IMR-90 (cell line): ENCODE measurements around the gene ULK1. TPM values are rescaled to one million over a fixed set of nuclear protein-coding genes. Genes with fewer than 3 reads are reported as not detected.

ENCODE experiments used
- ATAC-seq: fragments of 200-7000 bp; cut with Tn5 transposase; 2 replicates; pipeline ENCODE4 v1.9.1; 2020; ENCODE audit warnings: low read depth, mild to moderate bottlenecking, moderate library complexity
- BruUV-seq: library from RNA; stranded (reverse); fragments of 400-500 nt; replicated peaks from 2 replicates; lab custom pipeline; 2021; lab: Mats Ljungman, UMichigan
- CTCF ChIA-PET: fragments of 300-600 bp; formaldehyde crosslinking; extraction: SDS; loops from one replicate; lab custom pipeline; 2021; ENCODE audit warnings: antibody characterized with exemption; lab: Yijun Ruan, JAX
- POLR2A ChIA-PET: fragments of 300-600 bp; sonication (Branson Sonifier 250); formaldehyde crosslinking; loops from one replicate; lab custom pipeline; 2022; ENCODE audit warnings: antibody characterized with exemption; ENCODE audit not compliant: unreplicated experiment; lab: Charles Lee
- DNase-seq: peaks from one replicate; pipeline ENCODE4 v3.0.0; 2013
- H2AFZ ChIP-seq: replicated peaks from 2 replicates; pipeline ENCODE3; 2013; ENCODE audit warnings: low read length, mild to moderate bottlenecking; ENCODE audit not compliant: poor library complexity
- H2AK5ac ChIP-seq: 2 replicates; pipeline ENCODE4 v1.6.1; 2013; ENCODE audit warnings: low read depth, low read length, inconsistent platforms
- H2AK9ac ChIP-seq: replicated peaks from 2 replicates; pipeline ENCODE3; 2013; ENCODE audit warnings: mild to moderate bottlenecking, low read depth, low read length, moderate library complexity; ENCODE audit not compliant: poor library complexity
- H2BK120ac ChIP-seq: 2 replicates; pipeline ENCODE4 v1.6.1; 2013; ENCODE audit warnings: low read depth, low read length, inconsistent platforms
- H2BK15ac ChIP-seq: 3 replicates; pipeline ENCODE4 v1.6.1; 2013; ENCODE audit warnings: low read depth, low read length, inconsistent platforms
- H2BK20ac ChIP-seq: 2 replicates; pipeline ENCODE4 v1.6.1; 2013; ENCODE audit warnings: low read depth, mild to moderate bottlenecking, inconsistent platforms, low read length, moderate library complexity
- H2BK5ac ChIP-seq: 2 replicates; pipeline ENCODE4 v1.6.1; 2013; ENCODE audit warnings: mild to moderate bottlenecking, low read depth, low read length, inconsistent platforms; ENCODE audit not compliant: poor library complexity, severe bottlenecking
- H3K14ac ChIP-seq: replicated peaks from 2 replicates; pipeline ENCODE4 v1.6.1; 2013; ENCODE audit warnings: low read depth, low read length, inconsistent platforms
- H3K18ac ChIP-seq: 2 replicates; pipeline ENCODE4 v1.6.1; 2013; ENCODE audit warnings: low read depth, low read length, control low read depth
- H3K23ac ChIP-seq: 2 replicates; pipeline ENCODE4 v1.6.1; 2013; ENCODE audit warnings: low read depth, low read length, inconsistent platforms
- H3K27ac ChIP-seq: 2 replicates; pipeline ENCODE4 v1.5.1; 2013; ENCODE audit warnings: mild to moderate bottlenecking, control low read depth, low read length; ENCODE audit not compliant: insufficient read depth
- H3K27me3 ChIP-seq: 2 replicates; pipeline ENCODE4 v1.6.1; 2013; ENCODE audit warnings: low read length; ENCODE audit not compliant: control insufficient read depth, insufficient read depth
- H3K36me3 ChIP-seq: 2 replicates; pipeline ENCODE4 v1.6.1; 2013; ENCODE audit warnings: low read length, mixed read lengths; ENCODE audit not compliant: control insufficient read depth, insufficient read depth
- H3K4ac ChIP-seq: 2 replicates; pipeline ENCODE4 v1.6.1; 2013; ENCODE audit warnings: low read depth, low read length, inconsistent platforms
- H3K4me1 ChIP-seq: 2 replicates; pipeline ENCODE4 v1.6.1; 2013; ENCODE audit warnings: low read length, mixed read lengths; ENCODE audit not compliant: control insufficient read depth, insufficient read depth
- H3K4me2 ChIP-seq: 2 replicates; pipeline ENCODE4 v1.6.1; 2013; ENCODE audit warnings: low read depth, mild to moderate bottlenecking, control low read depth, low read length, moderate library complexity
- H3K4me3 ChIP-seq: 2 replicates; pipeline ENCODE4 v1.5.1; 2013; ENCODE audit warnings: low read depth, mild to moderate bottlenecking, control low read depth, low read length, moderate library complexity; ENCODE audit not compliant: insufficient read depth
- H3K56ac ChIP-seq: 2 replicates; pipeline ENCODE4 v1.6.1; 2013; ENCODE audit warnings: low read length, inconsistent platforms; ENCODE audit not compliant: insufficient read depth; ENCODE audit errors: extremely low read depth
- H3K79me1 ChIP-seq, 2 experiments: 2 replicates each; pipeline ENCODE4 v1.6.1; 2013; ENCODE audit warnings: low read length in 2 of 2, inconsistent platforms in 1 of 2, low read depth in 1 of 2
- H3K9ac ChIP-seq: 2 replicates; pipeline ENCODE4 v1.6.1; 2013; ENCODE audit warnings: low read depth, low read length, control low read depth
- H3K9me1 ChIP-seq: 2 replicates; pipeline ENCODE4 v1.6.1; 2013; ENCODE audit warnings: low read length, inconsistent platforms; ENCODE audit not compliant: insufficient read depth
- H3K9me3 ChIP-seq: 2 replicates; pipeline ENCODE4 v1.6.1; 2013; ENCODE audit warnings: low read length; ENCODE audit not compliant: control insufficient read depth, insufficient read depth
- H4K20me1 ChIP-seq: 2 replicates; pipeline ENCODE4 v1.6.1; 2013; ENCODE audit warnings: low read length, inconsistent platforms; ENCODE audit not compliant: insufficient read depth
- H4K5ac ChIP-seq: 2 replicates; pipeline ENCODE4 v1.6.1; 2013; ENCODE audit warnings: mild to moderate bottlenecking, low read depth, low read length, control low read depth
- H4K8ac ChIP-seq, 2 experiments: 2 replicates each; pipeline ENCODE4 v1.6.1; 2013; ENCODE audit warnings: low read depth in 2 of 2, low read length in 2 of 2, control low read depth in 1 of 2, inconsistent platforms in 1 of 2
- H4K91ac ChIP-seq: 2 replicates; pipeline ENCODE4 v1.6.1; 2013; ENCODE audit warnings: low read depth, low read length, inconsistent platforms; ENCODE audit not compliant: insufficient read depth
- BHLHE40 ChIP-seq: fragments of 150-350 bp; IDR thresholded peaks from 2 replicates; pipeline ENCODE4 v1.6.1; 2016; ENCODE audit warnings: mild to moderate bottlenecking, low read depth, low read length
- CEBPB ChIP-seq: IDR thresholded peaks from 2 replicates; pipeline ENCODE4 v1.6.1; 2012; ENCODE audit warnings: low read depth, low read length, improper control_type of control experiment
- CHD1 ChIP-seq: IDR thresholded peaks from 2 replicates; pipeline ENCODE4 v1.6.1; 2012; ENCODE audit warnings: low read depth, low read length, improper control_type of control experiment
- ELK1 ChIP-seq: fragments of 150-350 bp; IDR thresholded peaks from 2 replicates; pipeline ENCODE4 v1.6.1; 2016; ENCODE audit warnings: low read depth, mild to moderate bottlenecking, low read length, moderate library complexity, borderline replicate concordance
- FOS ChIP-seq: fragments of 150-350 bp; IDR thresholded peaks from 2 replicates; pipeline ENCODE4 v1.6.1; 2016; ENCODE audit warnings: low read depth, low read length
- MAFK ChIP-seq: IDR thresholded peaks from 2 replicates; pipeline ENCODE4 v1.6.1; 2012; ENCODE audit warnings: low read depth, low read length, improper control_type of control experiment
- MAZ ChIP-seq: IDR thresholded peaks from 2 replicates; pipeline ENCODE4 v1.6.1; 2012; ENCODE audit warnings: low read depth, mild to moderate bottlenecking, low read length, improper control_type of control experiment, moderate library complexity, borderline replicate concordance
- MXI1 ChIP-seq: IDR thresholded peaks from 2 replicates; pipeline ENCODE4 v1.6.1; 2012; ENCODE audit warnings: low read depth, mild to moderate bottlenecking, low read length, moderate library complexity, borderline replicate concordance
- NFE2L2 ChIP-seq: fragments of 150-350 bp; IDR thresholded peaks from 2 replicates; pipeline ENCODE4 v1.6.1; 2016; ENCODE audit warnings: low read depth, mild to moderate bottlenecking, low read length
- POLR2A ChIP-seq: IDR thresholded peaks from 2 replicates; pipeline ENCODE4 v1.6.1; 2012; ENCODE audit warnings: mild to moderate bottlenecking, low read depth, low read length
- RAD21 ChIP-seq: IDR thresholded peaks from 2 replicates; pipeline ENCODE4 v1.6.1; 2012; ENCODE audit warnings: low read length, improper control_type of control experiment
- RCOR1 ChIP-seq: IDR thresholded peaks from 2 replicates; pipeline ENCODE4 v1.6.1; 2012; ENCODE audit warnings: mild to moderate bottlenecking, low read length, improper control_type of control experiment; ENCODE audit not compliant: insufficient replicate concordance
- RFX5 ChIP-seq: IDR thresholded peaks from 2 replicates; pipeline ENCODE4 v1.8.0; 2012; ENCODE audit warnings: low read depth, mild to moderate bottlenecking, low read length, moderate library complexity
- SMC3 ChIP-seq: fragments of 150-350 bp; IDR thresholded peaks from 2 replicates; pipeline ENCODE4 v1.6.1; 2016; ENCODE audit warnings: low read depth, mild to moderate bottlenecking, antibody characterized with exemption, low read length, moderate library complexity
- WGBS, 2 experiments: methylation state at CpG; one replicate each; pipeline versions ENCODE4 v1.1.5 to v1.1.7; 2013; ENCODE audit warnings: missing lambda C conversion rate in 2 of 2; ENCODE audit not compliant: insufficient read length in 1 of 2; ENCODE audit errors: extremely low coverage in 2 of 2; 5-methylcytosine and 5-hydroxymethylcytosine counted together
- dilution Hi-C: fragments of 300-500 bp; cut with HindIII; formaldehyde crosslinking; loops from one replicate; pipeline ENCODE4 v1.14.3; 2018; ENCODE audit warnings: low sequenced_read_pairs; ENCODE audit not compliant: unreplicated experiment
- in situ Hi-C: fragments of 300-500 bp; cut with MboI; formaldehyde crosslinking; loops from 3 replicates; pipeline ENCODE4 v1.14.3; 2019; ENCODE audit warnings: low sequenced_read_pairs, inconsistent platforms, mixed read lengths
- intact Hi-C: fragments of 100-400 bp; cut with micrococcal nuclease; formaldehyde crosslinking; loops from 2 replicates; pipeline ENCODE4 v1.10.0; 2022
- polyA plus RNA-seq, 3 experiments: library from polyadenylated mRNA; depleted of rRNA; stranded (reverse); fragments of >200 nt; gene quantifications; 2 replicates each; pipeline ENCODE4 v1.2.3, GENCODE V29; 2012; ENCODE audit warnings: low replicate concordance in 1 of 3
- total RNA-seq: library from RNA; depleted of rRNA; stranded (reverse); fragments of >200 nt; gene quantifications from 2 replicates; pipeline ENCODE4 v1.2.3, GENCODE V29; 2012
- TF ChIP-seq, protein P1 (sequence below): conservative IDR thresholded peaks from 2 replicates; pipeline ENCODE4 v1.5.1; 2012; ENCODE audit warnings: mild to moderate bottlenecking, low read depth, low read length, improper control_type of control experiment
- TF ChIP-seq, protein P2 (sequence below): fragments of 150-350 bp; IDR thresholded peaks from 2 replicates; pipeline ENCODE4 v1.6.1; 2017; ENCODE audit warnings: mild to moderate bottlenecking, antibody characterized with exemption, low read length, low read depth

ULK1 gene
- total and polyA plus RNA-seq, 2 of the 4 experiments (the other 2 are of a cell fraction) = 1.8 to 19.2 TPM

DNA sequence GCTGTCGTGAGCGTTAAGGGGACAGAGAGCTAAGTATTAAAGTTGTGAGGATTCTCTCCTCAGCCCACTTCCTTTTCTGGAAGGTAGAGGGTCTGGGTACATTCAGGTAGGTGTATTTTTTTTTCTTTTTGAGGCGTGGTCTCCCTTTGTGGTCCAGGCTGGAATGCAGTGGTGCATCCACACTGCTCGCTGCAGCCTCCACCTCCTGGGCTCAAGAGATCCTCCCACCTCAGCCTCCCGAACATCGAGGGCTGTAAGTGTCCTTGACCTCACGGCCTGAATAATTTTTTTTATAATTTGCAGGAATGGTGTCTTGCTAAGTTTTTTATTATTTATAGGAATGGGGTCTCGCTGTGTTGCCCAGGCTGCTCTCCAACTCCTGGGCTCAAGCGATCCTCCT, 36.1 kb downstream of the ULK1 start:
- peaks cover 27% of the 10 kb centered on the region for H3K36me3 ChIP-seq
- peaks cover 9% of the 10 kb centered on the region; the same call in 1 of the 2 replicates for H4K20me1 ChIP-seq
- no peak overlapping the region for H4K5ac ChIP-seq
- peak overlapping the region; percentile 96 for H3K4me3 ChIP-seq
- peak overlapping the region in 1 of 2 experiments; percentile 58; a peak in 1 of 4 replicates for H4K8ac ChIP-seq
- CTCF ChIA-PET = no interaction called here
- no peaks in the 10 kb centered on the region for H3K27me3 ChIP-seq
- no peak overlapping the region; the same call in 1 of the 2 replicates for H3K27ac ChIP-seq
- no peak overlapping the region for H2BK20ac ChIP-seq
- H3K9ac ChIP-seq = peak overlapping the region; percentile 55
- no peak for DNase-seq
- intact Hi-C loops (no loop called here), dilution Hi-C loops (no loop called here), in situ Hi-C loops (no loop called here)
- H2AK9ac ChIP-seq = peak overlapping the region; percentile 82
- no peak for ATAC-seq
- POLR2A ChIA-PET = no interaction called here
- WGBS, 2 experiments = 83% methylated on average over 2 of the region's 9 CpGs; no CpG with 5 or more reads in 1 of the 2 experiments
- H3K4ac ChIP-seq = no peak overlapping the region
- H3K79me1 ChIP-seq = peaks cover 12 to 34% of the 10 kb centered on the region in 2 experiments
- H3K23ac ChIP-seq = peak overlapping the region; percentile 56; the same call in 1 of the 2 replicates
- H3K14ac ChIP-seq = 0 out of 2 replicates have a peak overlapping the region, but pooled peaks have one; percentile 83
- H3K4me2 ChIP-seq = peak overlapping the region; percentile 91
- H3K56ac ChIP-seq = no peak overlapping the region
- H2BK120ac ChIP-seq = no peak overlapping the region
- no peak for TF ChIP-seq NFE2L2
- TF ChIP-seq SMC3 = no peak
- no peak for TF ChIP-seq POLR2A
- TF ChIP-seq RFX5 = no peak
- TF ChIP-seq ELK1 = no peak
- TF ChIP-seq, protein P1, sequence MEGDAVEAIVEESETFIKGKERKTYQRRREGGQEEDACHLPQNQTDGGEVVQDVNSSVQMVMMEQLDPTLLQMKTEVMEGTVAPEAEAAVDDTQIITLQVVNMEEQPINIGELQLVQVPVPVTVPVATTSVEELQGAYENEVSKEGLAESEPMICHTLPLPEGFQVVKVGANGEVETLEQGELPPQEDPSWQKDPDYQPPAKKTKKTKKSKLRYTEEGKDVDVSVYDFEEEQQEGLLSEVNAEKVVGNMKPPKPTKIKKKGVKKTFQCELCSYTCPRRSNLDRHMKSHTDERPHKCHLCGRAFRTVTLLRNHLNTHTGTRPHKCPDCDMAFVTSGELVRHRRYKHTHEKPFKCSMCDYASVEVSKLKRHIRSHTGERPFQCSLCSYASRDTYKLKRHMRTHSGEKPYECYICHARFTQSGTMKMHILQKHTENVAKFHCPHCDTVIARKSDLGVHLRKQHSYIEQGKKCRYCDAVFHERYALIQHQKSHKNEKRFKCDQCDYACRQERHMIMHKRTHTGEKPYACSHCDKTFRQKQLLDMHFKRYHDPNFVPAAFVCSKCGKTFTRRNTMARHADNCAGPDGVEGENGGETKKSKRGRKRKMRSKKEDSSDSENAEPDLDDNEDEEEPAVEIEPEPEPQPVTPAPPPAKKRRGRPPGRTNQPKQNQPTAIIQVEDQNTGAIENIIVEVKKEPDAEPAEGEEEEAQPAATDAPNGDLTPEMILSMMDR = no peak
- TF ChIP-seq MAZ = no peak
- no peak for TF ChIP-seq FOS
- no peak for TF ChIP-seq RCOR1
- no peak for TF ChIP-seq MAFK
- no peak for TF ChIP-seq BHLHE40
- TF ChIP-seq, protein P2, sequence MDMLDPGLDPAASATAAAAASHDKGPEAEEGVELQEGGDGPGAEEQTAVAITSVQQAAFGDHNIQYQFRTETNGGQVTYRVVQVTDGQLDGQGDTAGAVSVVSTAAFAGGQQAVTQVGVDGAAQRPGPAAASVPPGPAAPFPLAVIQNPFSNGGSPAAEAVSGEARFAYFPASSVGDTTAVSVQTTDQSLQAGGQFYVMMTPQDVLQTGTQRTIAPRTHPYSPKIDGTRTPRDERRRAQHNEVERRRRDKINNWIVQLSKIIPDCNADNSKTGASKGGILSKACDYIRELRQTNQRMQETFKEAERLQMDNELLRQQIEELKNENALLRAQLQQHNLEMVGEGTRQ = no peak
- TF ChIP-seq MXI1 = no peak
- TF ChIP-seq RAD21 = no peak
- no peak for TF ChIP-seq CHD1
- no peak for TF ChIP-seq CEBPB
- H2AFZ ChIP-seq = peak overlapping the region; percentile 86
- H2BK5ac ChIP-seq = no peak overlapping the region
- no peak overlapping the region for H4K91ac ChIP-seq
- H3K18ac ChIP-seq = no peak overlapping the region
- peak overlapping the region; percentile 78 for H2AK5ac ChIP-seq
- no TSS peak for BruUV-seq
- no peak overlapping the region for H2BK15ac ChIP-seq
- no peaks in the 10 kb centered on the region for H3K9me3 ChIP-seq
- H3K9me1 ChIP-seq = peaks cover 15% of the 10 kb centered on the region
- H3K4me1 ChIP-seq = peaks cover 2% of the 10 kb centered on the region
